Right lobe of liver (tissue), 6 donors: ENCODE results near the gene CYB5RL. TPM values are rescaled to one million over a fixed set of nuclear protein-coding genes. Genes with fewer than 3 reads are reported as not detected.

Source experiments
- ATAC-seq, 4 donors: fragments of 200-7000 bp; cut with Tn5 transposase; one replicate each; pipeline ENCODE4 v1.9.1; 2020; ENCODE audit warnings: mild to moderate bottlenecking in 4 of 4, moderate library complexity in 4 of 4
- DNase-seq, 3 donors: peaks; one replicate each; pipeline ENCODE4 v3.0.0-alpha.2; 2020
- H3K27ac ChIP-seq, 3 donors: fragments of 200-600 bp; one replicate each; pipeline ENCODE4 v1.8.0; 2022
- H3K27me3 ChIP-seq, 2 donors: fragments of 200-600 bp; one replicate each; pipeline ENCODE4 v1.8.0; 2022
- H3K36me3 ChIP-seq, 4 donors: fragments of 200-600 bp; sonication (generic) in 1 of 4; one replicate each; pipeline versions ENCODE4 v1.5.1 to v1.8.0; 2017 to 2022; ENCODE audit warnings: control low read depth in 1 of 4
- H3K4me1 ChIP-seq, 4 donors: fragments of 200-600 bp; sonication (generic) in 1 of 4; one replicate each; pipeline versions ENCODE4 v1.5.1 to v1.8.0; 2017 to 2022; ENCODE audit warnings: control low read depth in 1 of 4
- H3K4me3 ChIP-seq, 3 donors: fragments of 200-600 bp; one replicate each; pipeline ENCODE4 v1.8.0; 2022
- H3K9me3 ChIP-seq, 4 donors: fragments of 200-600 bp; sonication (generic) in 1 of 4; one replicate each; pipeline versions ENCODE4 v1.5.1 to v1.8.0; 2017 to 2022; ENCODE audit warnings: control low read depth in 1 of 4
- CTCF ChIP-seq, 4 donors: fragments of 200-600 bp in 3 of 4; fragments of 450-650 bp in 1 of 4; IDR thresholded peaks; one replicate each; pipeline versions ENCODE4 v1.5.1 to v1.8.0; 2016 to 2022; ENCODE audit warnings: antibody characterized with exemption in 4 of 4, mild to moderate bottlenecking in 2 of 4
- POLR2A ChIP-seq: fragments of 450-650 bp; IDR thresholded peaks from one replicate; pipeline ENCODE4 v1.6.1; 2017; ENCODE audit warnings: antibody characterized with exemption, mild to moderate bottlenecking
- WGBS: methylation state at CpG from one replicate; pipeline ENCODE4 v1.1.6; 2018; ENCODE audit warnings: low coverage, low lambda C conversion rate; ENCODE audit not compliant: insufficient coverage; ENCODE audit errors: missing lambda C conversion rate; 5-methylcytosine and 5-hydroxymethylcytosine counted together
- intact Hi-C, 2 donors: fragments of 100-400 bp; cut with DNase I; formaldehyde crosslinking; loops; one replicate each; pipeline versions ENCODE4 v1.11.2 to v1.14.1; 2022
- total RNA-seq, 6 experiments: library from RNA; depleted of rRNA in 2 of 6; stranded (reverse); fragments of >200 nt in 2 of 6; fragmentation: NEBNext Ultra II Directional in 3 of 6; extraction: Animal tissue kit (Norgen Biotek cat#: 25700) in 3 of 6; gene quantifications; one replicate each; pipeline versions ENCODE4 v1.1.0 to v1.2.4, GENCODE V29; 2016 to 2023
- donor health status: DM: no; HTN: yes; CAD: no.
- donor health status: DM: no; HTN: no; CAD: no.
- donor health status: DM: no; HTN: no; CAD: no.
- donor health status: DM: no; HTN: yes; CAD: no.
- donor health status: DM: no; HTN: yes; CAD: no.

The CYB5RL gene
- total RNA-seq, 6 experiments from 2014 or later: 2.5 to 4.6 (median 3.0) TPM

GRCh38 chr1:54224233-54224632 is 24.4 kb upstream of the CYB5RL start:
- TF ChIP-seq POLR2A (no peak), CTCF (IDR thresholded peaks at IDR 0.05) (no peak)
- DNase-seq (no peak), ATAC-seq (no peak)
- intact Hi-C loops: no loop called here
- no peak overlapping the region for H3K27ac ChIP-seq
- no peaks in the 10 kb centered on the region for H3K36me3 ChIP-seq
- H3K4me1 ChIP-seq: peaks cover 0 to 5% (median 2%) of the 10 kb centered on the region in 4 donors
- no peaks in the 10 kb centered on the region for H3K9me3 ChIP-seq
- WGBS: 89% methylated on average over 4 of the region's 6 CpGs
- no peaks in the 10 kb centered on the region for H3K27me3 ChIP-seq
- H3K4me3 ChIP-seq: no peak overlapping the region

- Histone ChIP-seq H3K4me3 (no peak overlapping the region), H3K4me1 (peaks cover 0 to 8% (median 2%) of the 10 kb centered on the region in 4 donors), H3K27me3 (no peaks in the 10 kb centered on the region), H3K27ac (no peak overlapping the region), H3K36me3 (peaks cover 0 to 2% (median under 1%) of the 10 kb centered on the region in 4 donors), H3K9me3 (no peaks in the 10 kb centered on the region)
- TF ChIP-seq CTCF (IDR thresholded peaks at IDR 0.05) (no peak), POLR2A (no peak)
- 83% methylated on average over 1 of the region's 16 CpGs for WGBS
- no peak for ATAC-seq
- DNase-seq: no peak
- intact Hi-C loops: no loop called here
These were observed 23.8 kb upstream of the CYB5RL start for GRCh38 chr1:54223441-54224202.

GRCh38 chr1:54222711-54223110 is 22.9 kb upstream of the CYB5RL start:
- 91% methylated on average over 4 of the region's 6 CpGs for WGBS
- no peak overlapping the region for H3K4me3 ChIP-seq
- TF ChIP-seq POLR2A: no peak
- no peak for TF ChIP-seq CTCF (IDR thresholded peaks at IDR 0.05)
- peaks cover 0 to 8% (median 2%) of the 10 kb centered on the region in 4 donors for H3K4me1 ChIP-seq
- no peaks in the 10 kb centered on the region for H3K27me3 ChIP-seq
- intact Hi-C loops: no loop called here
- no peak for DNase-seq
- no peak for ATAC-seq
- H3K9me3 ChIP-seq: no peaks in the 10 kb centered on the region
- H3K36me3 ChIP-seq: peaks cover 0 to 11% (median 5%) of the 10 kb centered on the region in 4 donors
- no peak overlapping the region for H3K27ac ChIP-seq

GRCh38 chr1:54221867-54222484 is 22.1 kb upstream of the CYB5RL start:
- peaks cover 0 to 18% (median 9%) of the 10 kb centered on the region in 4 donors for H3K36me3 ChIP-seq
- WGBS: no CpG with 5 or more reads among the region's 7 CpGs

More at GRCh38 chr1:54221867-54222484, 22.1 kb upstream of the CYB5RL start:
- intact Hi-C loops: no loop called here
- H3K9me3 ChIP-seq: no peaks in the 10 kb centered on the region
- no peak for TF ChIP-seq CTCF (IDR thresholded peaks at IDR 0.05)
- no peak for TF ChIP-seq POLR2A
- ATAC-seq: no peak
- H3K27me3 ChIP-seq: no peaks in the 10 kb centered on the region
- no peak for DNase-seq
- peaks cover 0 to 8% (median 2%) of the 10 kb centered on the region in 4 donors for H3K4me1 ChIP-seq
- H3K4me3 ChIP-seq: no peak overlapping the region
- no peak overlapping the region for H3K27ac ChIP-seq
